ENCODE data around the gene TIMM50.

The TIMM50 gene

GRCh38 chr19:39502640-39503417, 22.2 kb downstream of the TIMM50 start:
- peak; percentile 78 for DNase-seq

DNA sequence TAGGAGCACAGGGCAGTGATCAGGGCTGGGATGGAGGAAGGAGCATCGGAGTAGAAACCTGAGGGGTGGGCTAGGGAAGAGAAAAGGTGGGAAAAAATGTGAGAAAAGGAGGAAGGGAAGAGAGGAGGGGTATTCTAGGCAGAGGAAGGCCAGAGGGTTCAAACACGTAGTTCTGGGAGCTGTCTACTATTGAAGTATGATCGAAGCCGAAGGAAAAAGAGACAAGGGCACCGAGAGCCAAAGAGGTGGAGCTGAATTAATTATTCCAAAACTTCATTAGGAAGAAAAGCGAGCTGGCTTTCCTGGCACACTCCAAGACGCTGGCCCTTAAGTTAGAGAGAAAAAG, 25.9 kb downstream of the TIMM50 start:
- no peak for DNase-seq

GRCh38 chr19:39506944-39507714, 26.5 kb downstream of the TIMM50 start:
- DNase-seq, result peak; percentile 81

DNA sequence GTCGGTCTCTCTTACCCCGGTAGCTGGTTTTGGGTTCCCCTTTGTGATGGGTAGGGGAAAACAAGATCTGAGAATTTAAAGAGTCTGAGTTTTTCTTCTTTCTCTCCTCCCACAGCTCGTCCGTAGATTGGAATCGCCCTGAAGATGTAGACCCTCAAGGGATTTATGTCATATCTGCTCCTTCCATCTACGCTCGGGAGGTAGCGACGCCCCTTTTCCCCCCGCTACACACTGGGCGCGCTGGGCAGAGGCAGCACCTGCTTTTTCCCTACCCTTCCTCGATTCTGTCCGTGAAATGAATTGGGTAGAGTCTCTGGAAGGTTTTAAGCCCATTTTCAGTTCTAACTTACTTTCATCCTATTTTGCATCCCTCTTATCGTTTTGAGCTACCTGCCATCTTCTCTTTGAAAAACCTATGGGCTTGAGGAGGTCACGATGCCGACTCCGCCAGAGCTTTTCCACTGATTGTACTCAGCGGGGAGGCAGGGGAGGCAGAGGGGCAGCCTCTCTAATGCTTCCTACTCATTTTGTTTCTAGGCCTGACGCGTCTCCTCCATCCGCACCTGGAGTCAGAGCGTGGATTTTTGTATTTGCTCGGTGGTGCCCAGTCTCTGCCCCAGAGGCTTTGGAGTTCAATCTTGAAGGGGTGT, 27.2 kb downstream of the TIMM50 start:
- DNase-seq, result no peak

DNA sequence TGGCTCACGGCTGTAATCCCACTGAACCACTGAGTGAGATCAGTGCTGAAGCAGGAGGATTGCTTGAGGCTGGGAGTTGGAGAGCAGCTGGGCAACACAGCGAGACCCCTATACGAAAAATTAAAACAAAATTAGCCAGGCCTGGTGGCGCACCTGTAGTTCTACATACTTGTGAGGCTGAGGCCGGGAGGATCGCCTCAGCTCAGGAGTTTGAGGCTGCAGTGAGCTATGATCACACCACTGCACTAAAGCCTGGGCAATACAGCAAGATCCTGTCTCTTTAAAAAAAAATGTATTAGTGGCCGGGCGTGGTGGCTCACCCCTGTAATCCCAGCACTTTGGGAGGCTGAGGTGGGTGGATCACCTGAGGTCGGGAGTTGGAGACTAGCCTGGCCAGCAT, 28.0 kb downstream of the TIMM50 start:
- DNase-seq, result no peak

DNA sequence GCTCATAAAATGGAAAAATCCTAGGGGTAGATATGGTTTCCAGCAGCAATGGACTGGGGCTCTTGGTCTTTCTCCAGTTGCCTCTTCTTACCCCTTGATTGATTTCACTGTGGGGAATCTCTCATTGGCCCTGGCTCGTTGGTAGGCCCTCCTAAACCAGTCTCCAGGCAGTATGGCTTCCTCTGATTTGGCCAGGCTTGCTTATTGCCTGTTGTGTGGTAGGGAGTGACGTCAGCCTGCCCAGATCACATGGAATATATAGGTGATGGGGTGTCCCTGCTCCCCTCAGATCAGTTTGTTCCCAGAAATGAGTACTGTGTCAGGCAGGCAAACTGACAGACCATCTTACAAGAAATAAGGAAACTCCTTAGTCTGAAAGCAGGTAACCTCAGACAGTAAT, 28.6 kb downstream of the TIMM50 start:
- DNase-seq, result no peak

DNA sequence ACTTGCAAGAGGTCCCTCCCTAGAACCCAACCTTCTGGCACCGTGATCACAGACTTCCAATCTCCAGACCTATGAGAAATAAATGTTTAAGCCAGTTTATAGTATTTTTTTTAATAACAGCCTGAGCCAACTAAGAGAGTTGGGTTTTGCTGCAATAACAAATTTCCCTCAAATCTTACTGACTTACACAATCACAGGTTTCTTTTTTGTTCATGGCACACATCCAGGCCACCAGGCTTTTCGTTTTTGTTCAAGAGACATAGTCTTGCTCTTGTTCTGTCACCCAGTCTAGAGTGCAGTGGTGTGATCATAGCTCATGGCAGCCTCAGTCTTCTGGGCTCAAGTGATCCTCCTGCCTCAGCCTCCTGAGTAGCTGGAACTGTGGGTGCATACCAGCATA, 32.4 kb downstream of the TIMM50 start:
- no peak for DNase-seq

GRCh38 chr19:39514840-39515550, 34.4 kb downstream of the TIMM50 start, which contains the start of gene SELENOV:
TSS of gene SELENOV (plus strand) at chr19:39515139. CDS start at chr19:39515213, 74 bp downstream.
- DNase-seq, result peak; percentile 74

- no peak for DNase-seq
Measured at GRCh38 chr19:39515551-39516191, 35.0 kb downstream of the TIMM50 start.

DNA sequence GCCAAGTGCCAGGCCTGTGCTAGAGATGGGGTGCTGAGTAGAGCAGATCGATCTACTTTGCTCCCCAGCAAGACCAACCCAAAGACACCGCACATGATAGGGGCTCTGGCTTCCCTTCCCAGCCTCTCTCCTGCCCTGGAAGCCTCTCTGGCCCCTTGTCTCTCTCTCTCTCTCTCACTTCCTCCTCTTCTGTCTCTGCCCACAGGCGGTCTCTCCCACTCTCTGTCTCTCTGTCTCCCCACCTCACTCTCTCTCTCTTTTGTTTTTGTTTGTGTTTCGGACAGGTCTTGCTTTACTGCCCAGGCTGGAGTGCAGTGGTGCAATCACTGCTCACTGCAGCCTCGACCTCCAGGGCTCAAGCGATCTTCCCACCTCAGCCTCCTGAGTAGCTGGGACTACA, 35.6 kb downstream of the TIMM50 start:
- no peak for DNase-seq

DNA sequence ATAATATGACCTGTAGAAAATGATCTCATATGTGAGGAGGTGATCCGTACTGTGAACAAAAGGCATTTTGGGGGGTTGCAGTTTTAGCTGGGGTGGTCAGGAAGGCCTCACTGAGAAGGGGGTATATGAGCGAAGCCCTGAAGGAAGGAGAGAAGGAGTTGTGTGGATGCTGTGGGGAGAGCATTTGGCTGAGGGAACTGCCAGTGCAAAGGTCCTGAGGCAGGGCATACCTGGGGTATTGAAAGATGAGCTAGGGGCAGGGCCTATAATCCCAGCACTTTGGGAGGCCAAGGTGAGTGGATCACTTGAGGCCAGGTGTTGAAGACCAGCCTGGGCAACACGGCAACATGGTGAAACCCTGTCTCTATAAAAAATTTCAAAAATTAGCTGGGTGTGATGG, 36.8 kb downstream of the TIMM50 start:
- DNase-seq, result no peak

DNA sequence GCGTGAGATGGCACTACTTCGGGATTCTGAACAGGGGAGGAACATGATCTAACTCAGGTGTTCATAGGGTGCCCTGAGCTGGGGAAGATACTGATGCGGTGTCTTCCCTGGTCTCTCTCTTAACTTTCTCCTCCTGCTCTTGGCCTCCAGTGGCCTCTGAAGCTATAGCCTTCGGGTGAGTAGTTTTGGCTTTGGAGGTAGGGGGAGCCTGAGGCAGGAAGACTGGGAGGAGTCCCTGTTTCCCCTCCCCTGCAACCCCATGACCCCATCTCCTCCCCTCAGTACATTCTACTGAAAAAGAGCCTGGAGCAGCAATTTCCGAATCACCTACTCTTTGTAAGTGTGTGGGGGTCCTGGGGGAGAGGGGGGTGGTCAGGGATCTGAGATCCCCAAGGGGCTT, 37.8 kb downstream of the TIMM50 start:
- peak; percentile 73 for DNase-seq

DNA sequence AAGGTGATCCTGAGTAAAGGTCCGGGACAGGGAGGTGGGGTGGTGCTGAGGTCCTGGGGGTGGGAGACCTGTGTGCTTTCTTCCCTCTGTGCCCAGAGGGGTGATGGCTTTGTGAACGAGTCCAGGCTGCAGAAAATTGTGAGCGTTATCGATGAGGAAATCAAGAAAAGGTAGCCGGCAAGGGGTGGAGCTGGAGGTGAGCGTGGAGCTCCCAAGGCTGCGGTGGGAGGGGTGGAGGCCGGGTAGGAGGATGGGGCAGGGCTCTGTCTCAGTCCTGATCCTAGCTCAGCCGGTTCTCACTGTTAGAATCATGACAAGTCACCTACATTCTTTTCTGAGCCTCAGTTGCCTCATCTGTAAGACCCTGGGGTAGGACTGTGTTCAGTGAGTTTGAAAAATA, 38.3 kb downstream of the TIMM50 start:
- peak; percentile 80 for DNase-seq

DNA sequence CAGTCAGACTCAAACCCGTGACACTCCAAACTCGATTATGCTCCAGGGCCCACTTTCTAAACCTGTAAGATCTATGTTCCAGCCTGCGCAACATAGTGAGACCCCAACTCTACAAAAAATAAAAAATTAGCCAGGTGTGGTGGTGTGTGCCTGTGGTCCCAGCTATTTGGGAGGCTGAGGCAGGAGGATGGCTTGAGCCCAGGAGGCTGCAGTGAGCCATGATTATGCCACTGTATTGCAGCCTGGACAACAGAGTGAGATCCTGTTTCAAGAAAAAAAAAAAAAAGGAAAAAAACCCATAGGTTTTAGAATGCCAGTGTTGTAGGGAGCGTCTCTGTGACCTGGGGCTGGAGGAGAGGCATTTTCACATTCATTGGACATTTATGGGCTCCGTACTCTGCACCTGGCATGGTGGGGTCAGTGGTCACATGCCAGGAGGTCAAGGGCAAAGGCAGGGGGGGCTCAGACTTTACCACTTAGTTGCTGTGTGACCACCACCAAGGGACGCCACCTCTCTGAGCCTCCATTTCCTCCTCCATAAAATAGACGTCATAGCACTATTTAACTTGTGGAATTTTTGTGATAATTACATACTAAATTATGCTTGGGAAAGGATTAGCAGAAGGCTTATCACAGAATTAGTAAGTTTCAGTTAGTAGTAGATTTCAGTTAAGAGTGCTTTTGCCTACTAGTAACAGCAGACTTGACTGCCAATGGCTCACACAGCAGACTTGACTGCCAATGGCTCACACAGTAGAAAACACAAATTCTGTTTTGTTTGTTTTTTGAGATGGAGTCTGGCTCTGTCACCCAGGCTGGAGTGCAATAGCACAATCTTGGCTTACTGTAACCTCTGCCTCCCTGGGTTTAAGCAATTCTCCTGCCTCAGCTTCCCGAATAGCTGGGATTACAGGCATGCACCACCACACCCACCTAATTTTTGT, 40.2 kb downstream of the TIMM50 start:
- no peak for DNase-seq

DNA sequence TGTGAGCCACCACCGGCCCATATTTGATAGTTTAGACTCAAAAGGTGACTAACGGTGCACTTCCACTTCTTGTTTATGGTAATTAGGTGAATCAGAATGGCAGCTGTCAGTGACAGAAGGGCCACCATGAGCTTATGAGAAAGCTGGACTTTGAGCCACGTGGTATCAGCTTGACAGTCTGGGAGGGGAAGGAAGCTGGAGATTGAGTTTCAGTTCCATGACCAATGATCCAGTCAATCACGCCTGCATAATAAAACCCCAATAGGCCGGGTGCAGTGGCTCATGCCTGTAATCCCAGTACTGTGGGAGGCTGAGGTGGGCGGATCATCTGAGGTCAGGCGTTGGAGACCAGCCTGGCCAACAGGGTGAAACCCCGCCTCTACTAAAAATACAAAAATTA, 43.9 kb downstream of the TIMM50 start:
- DNase-seq, result no peak

DNA sequence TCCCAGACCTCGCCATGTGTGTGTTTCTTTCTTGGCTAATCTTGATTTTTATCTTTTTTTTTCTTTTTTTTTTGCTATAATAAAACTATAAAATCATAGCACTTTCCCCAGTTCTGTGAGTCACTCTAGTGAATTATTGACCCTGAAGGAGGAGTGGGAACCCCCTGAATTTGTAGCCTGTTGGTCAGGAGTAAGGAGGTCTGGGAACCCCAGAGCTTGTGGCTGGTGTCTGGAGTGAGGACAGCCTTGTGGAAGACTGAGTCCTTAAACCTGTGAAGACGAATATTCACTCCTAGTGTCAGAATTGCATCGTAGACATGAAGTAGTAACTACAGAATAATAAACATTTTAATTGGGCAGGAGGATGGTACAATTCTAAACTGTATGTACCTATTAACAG, 44.6 kb downstream of the TIMM50 start:
- DNase-seq, result no peak

DNA sequence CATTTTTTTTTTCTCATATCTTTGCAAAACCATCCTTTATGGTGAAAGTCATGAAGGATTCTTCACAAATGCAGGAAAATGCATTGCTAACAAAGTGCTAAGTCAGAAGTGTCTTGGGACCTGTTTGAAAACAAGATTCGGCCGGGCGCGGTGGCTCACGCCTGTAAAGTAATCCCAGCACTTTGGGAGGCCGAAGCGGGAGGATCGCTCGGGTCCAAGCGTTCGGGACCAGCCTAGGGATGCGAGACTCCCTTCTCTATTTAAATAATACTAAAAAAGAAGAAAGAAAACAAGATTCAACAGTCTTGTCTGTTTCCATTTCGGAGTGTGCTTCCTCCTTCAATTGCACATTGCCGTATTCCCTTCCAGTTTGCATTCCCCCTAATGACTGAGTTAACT, 51.2 kb downstream of the TIMM50 start:
- no peak for DNase-seq

DNA sequence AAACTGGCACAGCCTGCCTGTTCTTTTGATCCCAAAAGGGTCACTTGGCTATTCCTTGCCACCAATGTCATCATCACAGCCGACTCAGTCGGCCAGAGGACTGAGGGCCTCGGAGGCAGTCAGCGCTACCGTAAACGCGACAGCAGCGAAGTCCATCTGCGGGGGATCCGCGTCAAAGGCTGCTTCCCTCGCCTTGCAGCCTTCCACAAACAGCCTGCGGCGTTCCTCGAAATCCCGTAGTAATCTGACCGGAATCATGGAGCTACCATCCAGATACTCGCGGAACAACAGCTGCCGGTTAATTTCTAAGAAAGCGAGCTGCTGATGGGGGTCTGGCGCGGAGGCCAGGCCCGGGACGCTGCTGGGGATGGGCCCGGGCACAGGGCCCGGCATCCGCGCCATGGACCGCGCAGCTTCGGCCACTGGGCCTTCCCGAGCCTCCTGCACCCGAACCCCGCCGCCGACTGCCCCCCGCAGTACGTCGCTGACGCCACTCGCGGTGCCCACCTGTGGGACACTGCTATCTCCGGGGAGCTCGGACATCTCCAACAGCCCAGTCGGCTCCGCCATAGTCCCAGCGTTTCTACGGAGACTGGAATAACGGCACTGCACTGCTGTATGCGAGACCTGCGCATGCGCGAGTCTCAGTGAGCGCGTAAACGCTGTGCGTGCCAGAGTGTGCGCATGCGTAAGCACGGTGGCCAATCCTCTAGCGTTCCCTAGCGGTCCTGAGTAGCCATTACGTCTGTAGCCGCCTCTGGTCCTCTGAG, 51.8 kb downstream of the TIMM50 start, which contains the start of gene EID2B:
Gene EID2B (minus strand): TSS at position 620 of the 770 bp plus-strand sequence. CDS start 50 bp downstream, at position 570.
- peak; percentile 95 for DNase-seq

- DNase-seq, result no peak
Measured at GRCh38 chr19:39533003-39533512, 52.4 kb downstream of the TIMM50 start.

DNA sequence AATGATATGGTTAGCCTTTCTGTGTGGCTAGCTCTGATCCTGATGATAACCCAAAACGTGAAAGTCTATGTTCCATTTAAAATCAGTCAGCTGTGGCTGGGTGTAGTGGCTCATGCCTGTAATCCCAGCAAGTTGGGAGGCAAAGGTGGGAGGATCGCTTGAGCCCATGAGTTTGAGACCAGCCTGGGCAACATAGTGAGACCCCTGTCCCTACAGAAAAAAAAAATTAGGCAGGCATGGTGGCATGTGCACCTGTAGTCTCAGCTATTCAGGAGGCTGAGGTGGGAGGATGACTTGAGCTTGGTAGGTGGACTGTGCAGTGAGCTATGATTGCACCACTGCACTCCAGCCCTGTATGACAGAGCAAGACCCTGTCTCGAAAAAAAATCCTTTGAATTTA, 53.2 kb downstream of the TIMM50 start:
- no peak for DNase-seq

Data from islet precursor cell (in vitro differentiated cells).